ENCODE data around the gene CHAC2. TPM values are rescaled to one million over a fixed set of nuclear protein-coding genes. Genes with fewer than 3 reads are reported as not detected.

Gene CHAC2
- total RNA-seq, 1 donor from 2014 or later: 2.2 TPM

- no peaks in the 10 kb centered on the region for H3K27me3 Mint-ChIP-seq (ENCODE audit: unreplicated experiment)
- H3K4me1 Mint-ChIP-seq (ENCODE audit: unreplicated experiment): peaks cover 11% of the 10 kb centered on the region
- peaks cover 16% of the 10 kb centered on the region for H3K36me3 Mint-ChIP-seq (ENCODE audit: unreplicated experiment)
- DNase-seq (ENCODE audit: extremely low spot score, unreplicated experiment): no peak
- no peak overlapping the region for H3K4me3 Mint-ChIP-seq (ENCODE audit: unreplicated experiment)
- H3K27ac Mint-ChIP-seq (ENCODE audit: unreplicated experiment): no peak overlapping the region
- no peak for TF ChIP-seq CTCF (IDR thresholded peaks at IDR 0.05)
- H3K9me3 Mint-ChIP-seq (ENCODE audit: unreplicated experiment): no peaks in the 10 kb centered on the region
Observed at GRCh38 chr2:53793261-53793660, 25.7 kb downstream of the CHAC2 start.

- peaks cover 5% of the 10 kb centered on the region for H3K4me1 Mint-ChIP-seq (ENCODE audit: unreplicated experiment)
- TF ChIP-seq CTCF (IDR thresholded peaks at IDR 0.05): no peak
- no peak overlapping the region for H3K27ac Mint-ChIP-seq (ENCODE audit: unreplicated experiment)
- no peak for DNase-seq (ENCODE audit: extremely low spot score, unreplicated experiment)
- H3K36me3 Mint-ChIP-seq (ENCODE audit: unreplicated experiment): peaks cover 17% of the 10 kb centered on the region
- H3K27me3 Mint-ChIP-seq (ENCODE audit: unreplicated experiment): no peaks in the 10 kb centered on the region
- H3K4me3 Mint-ChIP-seq (ENCODE audit: unreplicated experiment): no peak overlapping the region
- H3K9me3 Mint-ChIP-seq (ENCODE audit: unreplicated experiment): no peaks in the 10 kb centered on the region
Observed at GRCh38 chr2:53793821-53794220, 26.2 kb downstream of the CHAC2 start.

- no peak for DNase-seq (ENCODE audit: extremely low spot score, unreplicated experiment)
- Mint-ChIP-seq H3K9me3 (ENCODE audit: unreplicated experiment) (no peaks in the 10 kb centered on the region), H3K36me3 (ENCODE audit: unreplicated experiment) (peaks cover 33% of the 10 kb centered on the region), H3K27me3 (ENCODE audit: unreplicated experiment) (no peaks in the 10 kb centered on the region), H3K4me3 (ENCODE audit: unreplicated experiment) (no peak overlapping the region), H3K4me1 (ENCODE audit: unreplicated experiment) (no peaks in the 10 kb centered on the region), H3K27ac (ENCODE audit: unreplicated experiment) (no peak overlapping the region)
- no peak for TF ChIP-seq CTCF (IDR thresholded peaks at IDR 0.05)
Observed at GRCh38 chr2:53801547-53801946, 33.9 kb downstream of the CHAC2 start.

GRCh38 chr2:53802617-53803151, 35.1 kb downstream of the CHAC2 start:
- Mint-ChIP-seq H3K4me1 (ENCODE audit: unreplicated experiment) (no peaks in the 10 kb centered on the region), H3K9me3 (ENCODE audit: unreplicated experiment) (no peaks in the 10 kb centered on the region), H3K27me3 (ENCODE audit: unreplicated experiment) (no peaks in the 10 kb centered on the region), H3K36me3 (ENCODE audit: unreplicated experiment) (peaks cover 34% of the 10 kb centered on the region), H3K27ac (ENCODE audit: unreplicated experiment) (no peak overlapping the region), H3K4me3 (ENCODE audit: unreplicated experiment) (no peak overlapping the region)
- TF ChIP-seq CTCF (IDR thresholded peaks at IDR 0.05): no peak
- no peak for DNase-seq (ENCODE audit: extremely low spot score, unreplicated experiment)

- Mint-ChIP-seq H3K4me1 (ENCODE audit: unreplicated experiment) (no peaks in the 10 kb centered on the region), H3K27me3 (ENCODE audit: unreplicated experiment) (no peaks in the 10 kb centered on the region), H3K27ac (ENCODE audit: unreplicated experiment) (no peak overlapping the region), H3K36me3 (ENCODE audit: unreplicated experiment) (peaks cover 55% of the 10 kb centered on the region), H3K4me3 (ENCODE audit: unreplicated experiment) (no peak overlapping the region), H3K9me3 (ENCODE audit: unreplicated experiment) (no peaks in the 10 kb centered on the region)
- TF ChIP-seq CTCF (IDR thresholded peaks at IDR 0.05): no peak
- DNase-seq (ENCODE audit: extremely low spot score, unreplicated experiment): no peak
Observed at GRCh38 chr2:53811601-53812000, 44.0 kb downstream of the CHAC2 start.

Data from osteocyte (in vitro differentiated cells).